Body of pancreas (tissue), 4 donors: ENCODE results near the gene PCCA. TPM values are rescaled to one million over a fixed set of nuclear protein-coding genes. Genes with fewer than 3 reads are reported as not detected.
"Not testable (repeated sequence)": the region's sequence is repeated elsewhere in the genome, so short reads cannot be mapped to it uniquely, and the experiment has no call there.

Source experiments
- ATAC-seq: fragments of 150-250 bp; one replicate; pipeline ENCODE4 v1.9.1; 2016
- DNase-seq, 4 donors: peaks; one replicate each; pipeline ENCODE4 v3.0.0-alpha.2; 2019
- H3K27ac ChIP-seq, 4 donors: fragments of 200-600 bp; sonication (generic); 1 replicate in 3 of 4; 2 replicates in 1 of 4; pipeline versions ENCODE4 v1.5.1 to v1.6.1; 2016 to 2019; ENCODE audit warnings: mild to moderate bottlenecking in 1 of 4, mixed read lengths in 1 of 4, moderate library complexity in 1 of 4
- H3K27me3 ChIP-seq, 2 donors: fragments of 200-600 bp; sonication (generic); one replicate each; pipeline ENCODE4 v1.6.0; 2016; ENCODE audit warnings: mild to moderate bottlenecking in 1 of 2
- H3K36me3 ChIP-seq, 2 donors: fragments of 200-600 bp; sonication (generic); replicated peaks in 1 of 2; 2 replicates each; pipeline ENCODE4 v1.5.1; 2016; ENCODE audit warnings: low read depth in 2 of 2; ENCODE audit not compliant: insufficient read depth in 1 of 2
- H3K4me1 ChIP-seq: fragments of 200-600 bp; sonication (generic); one replicate; pipeline ENCODE4 v1.6.0; 2016
- H3K4me3 ChIP-seq, 2 donors: fragments of 200-600 bp; sonication (generic); 1 replicate in 1 of 2; 2 replicates in 1 of 2; pipeline ENCODE4 v1.5.1; 2016 to 2019
- H3K9me3 ChIP-seq, 3 donors: fragments of 200-600 bp; sonication (generic); 1 replicate in 2 of 3; 2 replicates in 1 of 3; pipeline ENCODE4 v1.5.1; 2016
- POLR2A ChIP-seq, 3 donors: fragments of 450-650 bp; IDR thresholded peaks; one replicate each; pipeline ENCODE4 v1.6.1; 2016; ENCODE audit warnings: antibody characterized with exemption in 3 of 3, mild to moderate bottlenecking in 2 of 3
- WGBS, 2 donors: methylation state at CpG; one replicate each; pipeline ENCODE4 v1.1.5; 2017; 5-methylcytosine and 5-hydroxymethylcytosine counted together
- intact Hi-C: fragments of 100-400 bp; cut with DNase I; formaldehyde crosslinking; loops from one replicate; pipeline ENCODE4 v1.15.1; 2023
- total RNA-seq, 2 donors: library from RNA; depleted of rRNA; stranded (reverse); fragments of >200 nt; gene quantifications; one replicate each; pipeline ENCODE4 v1.1.0, GENCODE V29; 2016
- TF ChIP-seq, protein P1 (sequence below), 7 experiments: fragments of 450-650 bp in 4 of 7; fragments of 200-600 bp in 3 of 7; sonication (generic) in 3 of 7; IDR thresholded peaks; one replicate each; pipeline ENCODE4 v1.5.1; 2016 to 2019; ENCODE audit warnings: antibody characterized with exemption in 7 of 7

The PCCA gene
- total RNA-seq, 2 donors from 2014 or later: 45.2 to 46.2 TPM

DNA sequence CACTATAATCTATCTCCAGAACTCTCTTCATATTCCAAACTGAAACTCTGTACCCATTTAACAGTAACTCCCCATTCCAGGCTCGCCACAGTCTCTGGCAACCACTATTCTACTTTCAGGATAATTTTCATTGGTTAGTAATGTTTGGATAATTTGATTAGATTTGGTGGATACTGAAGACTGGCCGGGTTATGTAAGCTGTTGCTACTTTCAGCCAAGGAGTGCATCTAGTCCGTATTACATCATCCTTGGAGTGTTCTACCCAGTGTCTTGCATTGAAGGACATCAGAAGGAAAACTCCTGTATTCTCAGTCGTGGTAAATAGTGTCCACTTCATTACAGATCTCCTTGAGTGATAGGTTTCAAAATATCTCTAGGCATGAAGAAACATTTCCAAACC lies 60.5 kb downstream of the PCCA start:
- no peaks in the 10 kb centered on the region for H3K9me3 ChIP-seq
- no peak for DNase-seq
- 72 to 81% methylated on average over 4 of the region's 4 CpGs for WGBS, 2 donors
- H3K4me1 ChIP-seq: no peaks in the 10 kb centered on the region
- no peaks in the 10 kb centered on the region for H3K36me3 ChIP-seq
- ATAC-seq: no peak
- no peak overlapping the region for H3K4me3 ChIP-seq
- no peaks in the 10 kb centered on the region for H3K27me3 ChIP-seq
- no peak overlapping the region for H3K27ac ChIP-seq
- intact Hi-C loops: no loop called here
- TF ChIP-seq, protein P1, sequence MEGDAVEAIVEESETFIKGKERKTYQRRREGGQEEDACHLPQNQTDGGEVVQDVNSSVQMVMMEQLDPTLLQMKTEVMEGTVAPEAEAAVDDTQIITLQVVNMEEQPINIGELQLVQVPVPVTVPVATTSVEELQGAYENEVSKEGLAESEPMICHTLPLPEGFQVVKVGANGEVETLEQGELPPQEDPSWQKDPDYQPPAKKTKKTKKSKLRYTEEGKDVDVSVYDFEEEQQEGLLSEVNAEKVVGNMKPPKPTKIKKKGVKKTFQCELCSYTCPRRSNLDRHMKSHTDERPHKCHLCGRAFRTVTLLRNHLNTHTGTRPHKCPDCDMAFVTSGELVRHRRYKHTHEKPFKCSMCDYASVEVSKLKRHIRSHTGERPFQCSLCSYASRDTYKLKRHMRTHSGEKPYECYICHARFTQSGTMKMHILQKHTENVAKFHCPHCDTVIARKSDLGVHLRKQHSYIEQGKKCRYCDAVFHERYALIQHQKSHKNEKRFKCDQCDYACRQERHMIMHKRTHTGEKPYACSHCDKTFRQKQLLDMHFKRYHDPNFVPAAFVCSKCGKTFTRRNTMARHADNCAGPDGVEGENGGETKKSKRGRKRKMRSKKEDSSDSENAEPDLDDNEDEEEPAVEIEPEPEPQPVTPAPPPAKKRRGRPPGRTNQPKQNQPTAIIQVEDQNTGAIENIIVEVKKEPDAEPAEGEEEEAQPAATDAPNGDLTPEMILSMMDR (IDR thresholded peaks at IDR 0.05): no peak
- TF ChIP-seq POLR2A (IDR thresholded peaks at IDR 0.05): no peak

DNA sequence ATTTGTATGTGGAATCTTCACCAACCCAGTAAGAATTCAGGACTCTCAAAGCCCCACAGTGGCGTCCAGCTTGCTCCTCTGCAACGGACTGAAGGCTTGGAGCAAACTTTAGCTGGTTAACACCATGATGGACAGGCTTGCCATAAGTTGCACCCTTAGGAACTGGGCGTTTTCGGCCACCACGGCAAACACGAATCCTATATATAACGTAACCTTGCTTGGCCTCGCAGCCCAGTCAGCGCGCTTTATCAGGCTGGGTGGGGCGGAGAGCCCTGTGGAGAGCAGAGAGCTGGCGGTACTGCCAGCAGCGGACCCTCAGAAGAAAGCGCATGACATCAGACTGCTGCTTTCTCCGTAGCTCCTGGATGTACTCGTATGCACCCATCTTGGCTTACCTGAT lies 61.8 kb downstream of the PCCA start:
- H3K9me3 ChIP-seq, H3K27ac ChIP-seq, H3K27me3 ChIP-seq, H3K36me3 ChIP-seq, H3K4me3 ChIP-seq, intact Hi-C loops, DNase-seq, ATAC-seq, H3K4me1 ChIP-seq: not testable (repeated sequence)
- 88 to 97% methylated on average over 14 to 16 of the region's 16 CpGs for WGBS, 2 donors

DNA sequence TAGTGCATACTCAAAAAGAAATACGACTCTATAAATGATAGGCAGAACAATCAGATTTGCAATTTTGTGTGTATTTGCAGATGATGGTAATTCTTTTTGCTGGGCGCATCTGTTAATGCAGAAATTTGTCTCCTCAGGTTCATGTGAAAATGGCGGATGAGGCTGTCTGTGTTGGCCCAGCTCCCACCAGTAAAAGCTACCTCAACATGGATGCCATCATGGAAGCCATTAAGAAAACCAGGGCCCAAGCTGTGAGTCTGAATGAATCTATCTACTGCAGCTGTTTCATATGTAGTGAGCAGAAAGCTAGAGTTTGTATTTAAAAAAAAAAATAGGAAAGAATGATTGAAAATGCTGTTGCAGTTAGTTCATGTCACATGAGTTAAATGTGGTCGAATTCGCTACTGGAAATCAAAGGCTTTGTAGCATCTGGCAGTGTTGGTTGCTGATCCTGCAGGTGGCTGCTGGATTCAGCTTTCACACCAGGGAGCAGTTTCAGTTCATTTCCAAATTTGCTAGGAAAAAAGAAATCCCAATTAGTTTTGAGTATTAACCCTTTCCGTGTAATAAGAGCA lies 66.0 kb downstream of the PCCA start:
- intact Hi-C loops: no loop called here
- WGBS, 2 donors: 92 to 95% methylated on average over 6 of the region's 6 CpGs
- H3K36me3 ChIP-seq: peaks cover 0 to 4% of the 10 kb centered on the region in 2 donors
- no peak for DNase-seq
- H3K27ac ChIP-seq: no peak overlapping the region
- H3K27me3 ChIP-seq: no peaks in the 10 kb centered on the region
- no peak for TF ChIP-seq POLR2A (IDR thresholded peaks at IDR 0.05)
- TF ChIP-seq, protein P1 (IDR thresholded peaks at IDR 0.05): no peak
- no peak for ATAC-seq
- no peaks in the 10 kb centered on the region for H3K4me1 ChIP-seq
- no peaks in the 10 kb centered on the region for H3K9me3 ChIP-seq
- H3K4me3 ChIP-seq: no peak overlapping the region

DNA sequence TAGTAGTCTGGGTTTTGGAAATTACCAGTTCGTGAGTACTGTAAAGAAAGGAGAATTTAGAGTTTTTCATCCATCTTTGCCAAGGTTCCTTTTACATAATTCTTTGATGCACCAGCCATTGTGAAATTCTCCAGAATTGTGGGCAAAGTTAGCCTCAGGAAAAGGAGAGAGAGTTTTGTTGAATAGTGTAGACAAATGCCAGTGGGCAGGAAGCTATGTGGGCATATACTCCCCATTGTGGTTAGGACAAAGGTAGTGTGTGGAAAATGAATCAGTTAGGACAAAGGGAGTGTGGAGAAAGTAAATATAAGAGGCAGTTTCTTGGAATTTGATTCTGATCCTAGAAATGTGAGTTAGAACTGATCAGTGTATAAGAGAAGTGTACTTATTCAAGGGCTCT lies 67.9 kb downstream of the PCCA start:
- Histone ChIP-seq H3K27ac (no peak overlapping the region), H3K4me3 (no peak overlapping the region), H3K36me3 (peaks cover 0 to 4% of the 10 kb centered on the region in 2 donors), H3K9me3 (no peaks in the 10 kb centered on the region), H3K27me3 (no peaks in the 10 kb centered on the region), H3K4me1 (no peaks in the 10 kb centered on the region)
- no peak for ATAC-seq
- WGBS, 2 donors: 81 to 88% methylated on average over 1 of the region's 1 CpG
- no peak for DNase-seq
- intact Hi-C loops: no loop called here
- no peak for TF ChIP-seq POLR2A (IDR thresholded peaks at IDR 0.05)
- TF ChIP-seq, protein P1 (IDR thresholded peaks at IDR 0.05): no peak

DNA sequence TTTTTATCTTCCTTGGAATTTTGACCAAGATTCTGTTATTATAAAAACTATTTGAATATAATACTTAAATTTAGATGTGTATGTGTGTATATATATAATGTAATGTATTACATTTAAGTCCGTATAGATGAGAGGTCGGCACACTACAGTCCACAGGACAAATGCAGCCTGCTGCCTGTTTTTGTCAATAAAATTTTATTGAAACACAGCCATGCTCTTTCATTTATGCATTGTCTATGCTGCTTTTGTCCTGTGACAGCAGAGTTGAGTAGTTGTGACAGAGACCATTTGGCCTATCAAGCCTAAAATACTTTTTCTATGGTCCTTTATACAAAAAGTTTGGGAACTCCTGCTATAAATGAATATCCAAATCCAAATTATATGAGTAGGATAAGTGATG lies 69.7 kb downstream of the PCCA start:
- 71 to 97% methylated on average over 2 of the region's 2 CpGs for WGBS, 2 donors
- H3K4me1 ChIP-seq: no peaks in the 10 kb centered on the region
- no peaks in the 10 kb centered on the region for H3K27me3 ChIP-seq
- DNase-seq: no peak
- H3K36me3 ChIP-seq: peaks cover 0 to 4% of the 10 kb centered on the region in 2 donors
- no peak overlapping the region for H3K27ac ChIP-seq
- no peak for ATAC-seq
- no peak overlapping the region for H3K4me3 ChIP-seq
- H3K9me3 ChIP-seq: no peaks in the 10 kb centered on the region
- intact Hi-C loops: no loop called here
- TF ChIP-seq, protein P1 (IDR thresholded peaks at IDR 0.05): no peak
- TF ChIP-seq POLR2A (IDR thresholded peaks at IDR 0.05): no peak
